Keratinocyte (primary cell): ENCODE results near the gene SORL1. TPM values are rescaled to one million over a fixed set of nuclear protein-coding genes. Genes with fewer than 3 reads are reported as not detected.

ENCODE experiments used
- DNase-seq: peaks from one replicate; pipeline ENCODE4 v3.0.0-alpha.2; 2011; ENCODE audit warnings: low read depth, missing footprints, low spot score
- FAIRE-seq: peaks from 2 replicates; lab custom pipeline; 2011; peaks lifted over from hg19 to GRCh38; lab: Jason Lieb, UNC
- H2AFZ ChIP-seq: 2 replicates; pipeline ENCODE4 v1.6.0; 2012; ENCODE audit warnings: low read length, control low read depth, inconsistent platforms; ENCODE audit not compliant: control insufficient read depth
- H3K27ac ChIP-seq: 2 replicates; pipeline ENCODE4 v1.5.1; 2011; ENCODE audit warnings: low read length; ENCODE audit not compliant: control insufficient read depth, insufficient read depth
- H3K27me3 ChIP-seq: 3 replicates; pipeline ENCODE4 v1.6.0; 2011; ENCODE audit warnings: low read length; ENCODE audit not compliant: control insufficient read depth, insufficient read depth; ENCODE audit errors: extremely low read depth
- H3K36me3 ChIP-seq, 2 experiments: 2 replicates in 1 of 2; 3 replicates in 1 of 2; pipeline ENCODE4 v1.5.1; 2011; ENCODE audit warnings: low read length in 2 of 2, mild to moderate bottlenecking in 1 of 2; ENCODE audit not compliant: control insufficient read depth in 2 of 2, insufficient read depth in 2 of 2; ENCODE audit errors: extremely low read depth in 1 of 2
- H3K4me1 ChIP-seq: 3 replicates; pipeline ENCODE4 v1.5.1; 2011; ENCODE audit warnings: low read length; ENCODE audit not compliant: control insufficient read depth, insufficient read depth; ENCODE audit errors: extremely low read depth
- H3K4me2 ChIP-seq: 3 replicates; pipeline ENCODE4 v1.6.0; 2011; ENCODE audit warnings: low read depth, low read length; ENCODE audit not compliant: control insufficient read depth, insufficient read depth; ENCODE audit errors: extremely low read depth
- H3K4me3 ChIP-seq, 3 experiments: fragments of 200-600 bp in 1 of 3; sonication (generic) in 1 of 3; 2 replicates in 2 of 3; 3 replicates in 1 of 3; pipeline ENCODE4 v1.5.1; 2011 to 2016; ENCODE audit warnings: low read length in 3 of 3, mild to moderate bottlenecking in 3 of 3, control low read depth in 2 of 3, inconsistent platforms in 1 of 3, low read depth in 1 of 3, mixed read lengths in 1 of 3, mixed run types in 1 of 3, moderate library complexity in 1 of 3; ENCODE audit not compliant: control insufficient read depth in 2 of 3, insufficient read depth in 2 of 3; ENCODE audit errors: extremely low read depth in 1 of 3
- H3K79me2 ChIP-seq: 2 replicates; pipeline ENCODE4 v1.6.0; 2012; ENCODE audit warnings: low read length; ENCODE audit not compliant: control insufficient read depth, insufficient read depth
- H3K9ac ChIP-seq: 3 replicates; pipeline ENCODE4 v1.6.0; 2011; ENCODE audit warnings: low read length; ENCODE audit not compliant: control insufficient read depth, insufficient read depth; ENCODE audit errors: extremely low read depth
- H3K9me1 ChIP-seq: 3 replicates; pipeline ENCODE4 v1.6.0; 2011; ENCODE audit warnings: low read length; ENCODE audit not compliant: control insufficient read depth, insufficient read depth; ENCODE audit errors: extremely low read depth
- H3K9me3 ChIP-seq: 2 replicates; pipeline ENCODE4 v1.5.1; 2012; ENCODE audit warnings: low read depth, low read length; ENCODE audit not compliant: control insufficient read depth
- H4K20me1 ChIP-seq: 3 replicates; pipeline ENCODE4 v1.6.0; 2011; ENCODE audit warnings: low read length; ENCODE audit not compliant: control insufficient read depth, insufficient read depth; ENCODE audit errors: extremely low read depth
- CTCF ChIP-seq, 3 experiments: IDR thresholded peaks in 1 of 3; conservative IDR thresholded peaks in 1 of 3; optimal IDR thresholded peaks in 1 of 3; 2 replicates in 2 of 3; 3 replicates in 1 of 3; pipeline versions ENCODE3 to v1.5.1; 2011; ENCODE audit warnings: low read length in 3 of 3, mild to moderate bottlenecking in 3 of 3, moderate library complexity in 2 of 3, control low read depth in 1 of 3, inconsistent platforms in 1 of 3; ENCODE audit not compliant: insufficient read depth in 2 of 3; ENCODE audit errors: extremely low read depth in 1 of 3
- EZH2 ChIP-seq: IDR thresholded peaks from one replicate; pipeline ENCODE4 v1.6.1; 2012; ENCODE audit warnings: inconsistent platforms, mild to moderate bottlenecking, low read length, moderate library complexity
- dilution Hi-C: fragments of 300-500 bp; cut with MboI; formaldehyde crosslinking; loops from one replicate; pipeline ENCODE4 v1.7.0; 2020; ENCODE audit warnings: low sequenced_read_pairs; ENCODE audit not compliant: extremely low pct_ligation_motif_present
- polyA plus RNA-seq, 5 experiments: library from polyadenylated mRNA; depleted of rRNA in 3 of 5; stranded (reverse) in 3 of 5; stranded (forward) in 1 of 5; unstranded in 1 of 5; fragments of >200 nt; gene quantifications; 1 replicate in 1 of 5; 2 replicates in 3 of 5; 3 replicates in 1 of 5; pipeline versions ENCODE4 v1.2.1 to v1.2.3, GENCODE V29; 2011 to 2012; ENCODE audit warnings: missing spikeins in 2 of 5, low read depth in 1 of 5, low replicate concordance in 1 of 5

SORL1 gene
- polyA plus RNA-seq, 1 donor (not counting 4 experiments of a cell fraction or from before 2014, with no cell fraction given): 38.9 TPM

- Histone ChIP-seq H3K9me1 (no peaks in the 10 kb centered on the region), H3K4me3 (no peak overlapping the region), H3K9me3 (no peaks in the 10 kb centered on the region), H3K27ac (no peak overlapping the region), H2AFZ (no peak overlapping the region), H3K79me2 (no peaks in the 10 kb centered on the region), H3K36me3 (peaks cover 0 to 1% of the 10 kb centered on the region in 2 experiments), H3K4me2 (no peak overlapping the region), H3K27me3 (no peaks in the 10 kb centered on the region), H4K20me1 (no peaks in the 10 kb centered on the region), H3K4me1 (peaks cover 37% of the 10 kb centered on the region), H3K9ac (no peak overlapping the region)
- TF ChIP-seq CTCF (optimal IDR thresholded peaks at IDR 0.05 in 1 of 3, IDR thresholded peaks at IDR 0.05 in 1 of 3, conservative IDR thresholded peaks at IDR 0.05 in 1 of 3; ENCODE audit: extremely low read depth in 1 of 3, insufficient read depth in 2 of 3, low read length in 3 of 3) (no peak), EZH2 (no peak)
- dilution Hi-C loops: no loop called here
- no peak for DNase-seq
- no peak for FAIRE-seq
Measured at GRCh38 chr11:121469910-121470309, 17.8 kb downstream of the SORL1 start.

- TF ChIP-seq EZH2 (no peak), CTCF (optimal IDR thresholded peaks at IDR 0.05 in 1 of 3, IDR thresholded peaks at IDR 0.05 in 1 of 3, conservative IDR thresholded peaks at IDR 0.05 in 1 of 3; ENCODE audit: extremely low read depth in 1 of 3, insufficient read depth in 2 of 3, low read length in 3 of 3) (no peak)
- H3K27ac ChIP-seq: no peak overlapping the region
- no peaks in the 10 kb centered on the region for H3K27me3 ChIP-seq
- H3K9me1 ChIP-seq: no peaks in the 10 kb centered on the region
- H3K4me2 ChIP-seq: no peak overlapping the region
- dilution Hi-C loops: no loop called here
- FAIRE-seq (no peak), DNase-seq (no peak)
- H3K79me2 ChIP-seq: no peaks in the 10 kb centered on the region
- peaks cover 27% of the 10 kb centered on the region for H3K4me1 ChIP-seq
- H3K36me3 ChIP-seq: peaks cover 0 to 1% of the 10 kb centered on the region in 2 experiments
- no peaks in the 10 kb centered on the region for H3K9me3 ChIP-seq
- H4K20me1 ChIP-seq: no peaks in the 10 kb centered on the region
- no peak overlapping the region for H3K9ac ChIP-seq
- H2AFZ ChIP-seq: no peak overlapping the region
- H3K4me3 ChIP-seq: no peak overlapping the region
Measured at GRCh38 chr11:121471167-121471566, 19.1 kb downstream of the SORL1 start.
